Inflammatory macrophage (primary cell): Measurements from ENCODE around the gene TMEM59.
"Not testable (repeated sequence)": the region's sequence is repeated elsewhere in the genome, so short reads cannot be mapped to it uniquely, and the experiment has no call there.

Experiments
- DNase-seq, 2 donors: peaks; one replicate each; pipeline ENCODE4 v3.0.0-alpha.2; 2020 to 2022

The TMEM59 gene

DNA sequence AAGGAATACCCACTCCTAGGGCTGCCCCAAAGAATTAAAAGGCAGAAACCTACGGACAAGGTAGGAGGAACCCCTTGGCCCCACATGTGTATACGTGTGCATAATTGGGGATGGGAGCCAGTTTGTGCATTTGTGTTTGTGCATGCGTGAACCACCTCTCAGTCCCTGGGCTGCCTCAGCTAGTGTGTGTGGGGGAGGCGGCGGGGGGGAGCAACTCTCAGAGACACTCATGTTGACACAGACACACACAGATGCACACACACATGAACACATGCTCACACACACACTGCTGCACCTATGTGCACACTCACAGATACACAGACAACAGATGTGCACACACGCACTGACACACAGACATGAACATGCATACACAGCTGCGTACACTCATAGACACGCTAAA lies 40.1 kb downstream of the TMEM59 start:
- DNase-seq, result no peak

DNA sequence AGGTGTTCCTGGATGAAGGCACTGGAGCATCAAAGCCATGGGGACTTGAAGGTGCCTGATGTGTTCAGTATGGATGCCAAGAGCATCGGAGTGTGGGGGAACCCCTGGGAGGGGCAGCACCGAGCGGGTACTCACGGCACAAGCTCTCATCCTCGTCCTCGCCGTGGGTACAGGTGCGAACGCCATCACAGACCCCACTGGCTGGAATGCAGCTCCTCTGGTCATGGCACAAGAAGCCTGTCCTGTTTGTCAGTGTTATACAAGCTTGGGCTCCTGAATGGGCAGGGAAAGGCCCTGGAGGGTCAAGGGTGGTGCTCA lies 41.0 kb downstream of the TMEM59 start:
- DNase-seq, result no peak

DNA sequence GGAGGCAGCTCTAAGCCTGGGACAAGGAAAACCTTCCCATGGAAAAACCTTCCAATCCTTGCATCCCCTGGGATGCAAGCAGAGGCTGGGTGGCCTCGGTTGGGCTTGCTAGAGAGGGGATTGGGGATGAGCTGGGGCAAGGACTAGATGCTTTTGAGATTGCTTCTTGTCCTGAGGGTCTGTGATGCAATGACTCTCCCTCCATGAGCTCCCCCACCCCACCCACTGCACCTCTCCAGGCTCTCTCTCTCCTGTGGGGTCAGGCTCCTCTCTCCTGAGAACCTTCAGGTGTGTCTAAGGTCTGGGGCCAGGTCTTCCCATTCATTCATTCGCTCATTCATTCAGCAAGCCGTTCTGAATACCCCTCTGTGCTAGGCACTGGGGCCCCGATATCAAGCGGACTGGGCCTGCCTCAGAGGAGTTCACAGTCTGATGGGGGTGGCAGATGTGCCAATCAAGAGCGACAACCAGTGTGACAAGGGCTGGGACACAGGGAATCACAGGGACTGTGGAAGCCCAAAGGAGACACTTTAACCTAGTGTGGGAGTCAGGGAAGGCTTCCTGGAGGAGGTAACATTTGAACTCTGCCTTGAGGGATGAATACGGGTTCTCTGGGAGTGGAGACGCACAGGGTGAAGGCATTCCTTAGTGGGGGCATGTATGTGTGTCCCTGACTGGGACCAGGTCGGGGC lies 41.5 kb downstream of the TMEM59 start:
- no peak for DNase-seq

DNA sequence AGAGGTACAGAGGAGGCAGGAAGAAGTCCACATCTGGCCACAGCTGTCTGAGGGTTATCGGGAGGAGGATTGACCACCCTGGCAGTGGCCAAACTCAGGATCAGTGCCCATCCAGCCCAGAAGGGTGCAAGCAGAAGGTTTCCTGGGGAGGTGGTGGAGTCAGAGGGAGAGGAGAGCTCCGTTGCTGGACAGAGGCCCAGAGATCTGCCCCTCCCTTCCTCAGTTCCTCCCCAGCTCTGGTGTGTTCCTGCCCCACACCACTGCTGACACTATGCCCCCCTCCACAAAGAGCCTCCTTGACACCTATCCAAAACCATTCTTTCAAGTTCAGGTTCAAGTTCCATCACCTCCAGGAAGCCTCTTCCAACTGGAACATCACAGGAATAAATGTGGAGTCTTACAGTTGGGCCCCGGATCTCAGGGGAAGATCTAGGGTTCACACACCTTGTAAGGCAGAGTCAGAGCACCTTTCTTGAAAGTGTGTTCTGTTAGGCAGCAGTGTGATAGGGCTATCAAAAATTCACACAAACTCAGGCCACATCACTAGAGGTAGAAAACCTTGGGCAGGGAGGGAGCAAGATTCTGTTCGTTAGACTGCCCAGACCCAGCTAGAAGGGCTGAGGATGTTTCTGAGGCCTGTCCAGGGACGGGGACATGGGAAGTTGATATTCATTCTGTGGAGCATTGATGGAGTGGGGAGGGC lies 42.4 kb downstream of the TMEM59 start:
- no peak for DNase-seq

DNA sequence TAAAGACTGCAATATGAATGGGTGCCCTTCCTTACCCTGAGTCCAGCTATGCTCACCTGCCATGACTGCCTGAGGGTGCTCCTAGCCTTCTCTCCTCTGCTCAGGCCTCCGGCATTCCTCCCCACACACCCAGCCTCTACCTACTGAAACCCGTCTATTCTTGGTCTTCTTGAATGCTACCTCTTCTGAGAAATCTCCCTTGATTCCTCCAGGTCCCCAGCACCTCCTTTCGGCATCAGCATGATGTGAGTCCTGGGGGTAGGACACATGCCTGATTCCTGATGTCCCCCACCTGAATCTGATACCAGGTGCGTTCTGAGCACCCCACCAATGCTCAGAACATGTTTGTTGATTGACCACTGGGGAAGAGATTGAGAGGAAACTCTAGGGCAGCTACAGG lies 43.6 kb downstream of the TMEM59 start:
- no peak for DNase-seq

DNA sequence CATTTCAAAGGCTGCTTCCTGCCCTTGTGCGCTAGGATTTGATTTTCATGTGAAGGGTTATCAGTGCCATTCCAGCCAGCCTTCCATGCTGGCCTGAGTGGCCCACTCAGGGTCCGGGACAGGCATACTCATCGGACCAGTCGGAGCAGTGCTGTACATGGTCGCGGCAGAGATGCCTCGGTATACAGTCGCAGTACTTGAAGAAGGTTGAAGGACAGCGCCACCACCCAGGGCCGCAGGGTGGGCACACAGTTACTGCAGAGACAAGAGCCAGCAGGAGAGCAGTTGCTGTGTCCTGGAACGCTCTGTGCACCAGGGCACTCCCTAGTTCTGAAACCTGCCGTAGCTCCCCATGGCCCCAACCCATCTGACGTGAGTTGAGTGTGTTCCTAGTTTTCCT lies 44.1 kb downstream of the TMEM59 start:
- no peak for DNase-seq

DNA sequence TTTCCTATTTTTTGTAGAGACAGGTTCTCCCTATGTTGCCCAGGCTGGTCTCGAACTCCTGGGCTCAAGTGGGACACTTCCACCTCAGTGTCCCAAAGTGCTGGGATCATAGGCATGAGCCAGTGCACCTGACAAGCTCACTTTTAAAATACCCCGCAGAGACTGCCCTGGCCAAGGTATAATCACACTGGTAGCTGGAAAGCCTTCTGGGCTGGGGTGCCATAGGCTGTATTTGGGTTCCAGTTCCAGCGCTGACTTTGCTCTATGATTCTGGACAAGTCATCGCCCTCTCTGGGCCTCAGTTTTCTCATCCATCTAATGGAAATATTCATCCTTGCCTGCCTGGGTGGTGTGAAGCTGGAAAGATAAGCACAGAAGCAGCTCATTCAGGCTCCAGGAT lies 45.4 kb downstream of the TMEM59 start:
- DNase-seq, result no peak

DNA sequence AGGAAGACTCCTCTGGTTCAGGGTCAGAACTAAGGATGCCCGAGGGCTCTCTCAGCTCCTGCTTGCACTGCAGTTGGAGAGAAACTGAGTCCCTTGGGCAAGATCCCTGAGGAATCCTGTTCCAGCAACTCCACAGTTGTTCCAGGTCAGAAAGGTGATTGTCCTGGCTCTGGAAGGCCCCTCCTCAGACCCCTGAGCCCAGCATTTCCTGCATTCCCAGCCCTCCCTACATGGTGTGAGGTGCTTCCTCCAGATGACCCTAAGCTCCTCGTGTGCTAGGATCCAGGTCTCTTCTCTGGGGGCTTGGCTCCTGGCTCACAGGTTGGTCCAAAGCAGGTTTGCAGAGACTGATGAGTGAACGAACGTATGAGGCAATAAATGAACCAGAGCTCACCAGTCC lies 46.5 kb downstream of the TMEM59 start:
- no peak for DNase-seq

DNA sequence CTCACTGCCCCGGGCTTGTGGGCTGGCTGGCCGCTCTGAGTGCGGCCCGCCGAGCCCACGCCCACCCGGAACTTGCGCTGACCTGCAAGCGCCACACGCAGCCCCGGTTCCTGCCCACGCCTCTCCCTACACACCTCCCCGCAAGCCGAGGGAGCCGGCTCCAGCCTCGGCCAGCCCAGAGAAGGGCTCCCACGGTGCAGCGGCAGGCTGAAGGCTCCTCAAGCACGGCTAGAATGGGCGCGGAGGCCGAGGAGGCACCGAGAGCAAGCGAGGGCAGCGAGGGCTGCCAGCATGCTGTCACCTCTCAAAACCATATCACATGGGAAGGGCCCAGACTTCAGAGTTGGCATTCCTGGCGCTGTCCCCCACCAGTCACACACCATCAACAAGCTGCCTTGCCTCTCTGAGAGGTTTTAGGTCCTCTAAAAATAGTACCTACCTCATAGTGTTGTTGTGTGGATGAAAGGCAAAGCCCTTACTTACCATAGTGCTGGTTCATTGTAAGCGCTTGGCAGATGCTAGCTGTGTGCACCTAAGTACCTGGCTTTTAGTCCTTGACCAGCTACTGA lies 48.4 kb downstream of the TMEM59 start:
- DNase-seq, result no peak

DNA sequence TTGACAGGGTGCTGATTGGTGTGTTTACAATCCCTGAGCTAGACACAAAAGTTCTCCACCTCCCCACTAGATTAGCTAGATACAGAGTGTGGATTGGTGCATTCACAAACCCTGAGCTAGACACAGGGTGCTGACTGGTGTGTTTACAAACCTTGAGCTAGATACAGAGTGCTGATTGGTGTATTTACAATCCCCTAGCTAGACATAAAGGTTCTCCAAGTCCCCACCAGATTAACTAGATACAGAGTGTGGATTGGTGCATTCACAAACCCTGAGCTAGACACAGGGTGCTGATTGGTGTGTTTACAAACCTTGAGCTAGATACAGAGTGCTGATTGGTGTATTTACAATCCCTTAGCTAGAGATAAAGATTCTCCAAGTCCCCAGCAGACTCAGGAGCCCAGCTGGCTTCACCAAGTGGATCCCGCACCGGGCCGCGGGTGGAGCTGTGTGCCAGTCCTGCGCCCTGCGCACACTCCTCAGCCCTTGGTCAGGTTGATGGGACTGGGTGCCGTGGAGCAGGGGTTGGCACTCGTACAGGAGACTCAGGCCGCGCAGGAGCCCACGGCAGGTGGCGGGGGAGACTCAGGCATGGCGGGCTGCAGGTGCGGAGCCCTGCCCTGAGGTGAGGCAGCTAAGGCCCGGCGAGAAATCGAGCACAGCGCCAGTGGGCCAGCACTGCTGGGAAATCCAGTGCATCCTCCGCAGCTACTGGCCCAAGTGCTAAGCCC lies 49.1 kb downstream of the TMEM59 start:
- DNase-seq, result not testable (repeated sequence)

DNA sequence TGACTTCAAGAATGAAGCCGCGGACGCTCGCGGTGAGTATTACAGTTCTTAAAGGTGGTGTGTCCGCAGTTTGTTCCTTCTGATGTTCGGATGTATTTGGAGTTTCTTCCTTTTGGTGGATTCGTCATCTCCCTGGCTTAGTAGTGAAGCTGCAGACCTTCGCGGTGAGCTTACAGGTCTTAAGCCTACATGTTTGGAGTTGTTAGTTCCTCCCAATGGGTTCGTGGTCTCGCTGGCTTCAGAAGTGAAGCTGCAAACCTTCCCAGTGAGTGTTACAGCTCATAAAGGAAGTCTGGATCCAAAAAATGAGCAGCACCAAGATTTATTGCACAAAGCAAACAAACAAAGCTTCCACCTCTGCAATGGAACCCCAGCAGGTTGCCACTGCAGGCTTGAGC lies 49.8 kb downstream of the TMEM59 start:
- no peak for DNase-seq

DNA sequence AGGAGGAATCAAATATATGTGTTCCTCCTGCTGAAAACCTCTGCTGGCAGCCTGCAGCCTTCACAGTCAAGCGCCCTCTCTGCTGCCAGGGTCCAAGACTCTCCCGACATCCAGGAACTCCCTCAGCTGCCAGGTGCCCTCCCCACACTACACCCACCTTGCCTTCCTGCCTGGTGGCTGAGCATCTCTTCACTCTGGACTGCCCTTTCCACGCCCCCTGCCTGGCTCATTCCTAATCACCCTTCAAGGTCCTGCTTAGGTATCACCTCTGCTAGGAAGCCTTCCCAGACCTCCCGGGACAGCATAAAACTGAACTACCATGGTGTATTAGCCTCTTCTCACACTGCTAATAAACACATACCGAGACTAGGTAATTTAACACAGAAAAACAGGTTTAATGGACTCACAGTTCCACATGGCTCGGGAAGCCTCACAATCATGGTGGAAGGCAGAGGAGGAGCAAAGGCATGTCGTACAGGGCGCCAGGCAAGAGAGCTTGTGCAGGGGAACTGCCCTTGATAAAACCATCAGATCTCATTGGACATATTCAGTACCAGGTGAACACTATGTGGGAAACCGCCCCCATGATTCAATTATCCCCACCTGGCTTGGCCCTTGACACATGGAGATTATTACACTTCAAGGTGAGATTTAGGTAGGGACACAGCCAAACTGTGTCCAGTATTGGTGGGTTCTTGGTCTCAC lies 50.3 kb downstream of the TMEM59 start:
- DNase-seq, result no peak

DNA sequence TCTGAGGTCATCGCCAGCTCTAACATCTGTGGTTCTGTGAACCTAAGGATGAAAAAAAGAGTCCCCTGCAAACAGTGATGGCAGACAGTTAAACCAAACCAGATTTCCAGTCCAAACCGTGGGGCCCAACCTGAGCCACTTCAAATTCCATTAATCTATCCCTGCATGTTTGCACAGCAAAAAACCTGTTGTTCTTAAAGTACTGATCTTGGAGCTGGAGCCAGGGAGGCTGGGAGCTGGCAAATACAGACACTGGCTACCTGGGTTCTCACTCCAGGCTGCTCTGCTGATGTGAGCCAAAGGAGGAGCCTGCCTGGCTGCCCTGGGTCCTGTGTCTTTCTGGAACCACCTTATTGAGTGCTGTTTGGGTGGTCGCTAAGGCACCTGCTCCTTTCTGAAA lies 51.4 kb downstream of the TMEM59 start:
- DNase-seq, result no peak

DNA sequence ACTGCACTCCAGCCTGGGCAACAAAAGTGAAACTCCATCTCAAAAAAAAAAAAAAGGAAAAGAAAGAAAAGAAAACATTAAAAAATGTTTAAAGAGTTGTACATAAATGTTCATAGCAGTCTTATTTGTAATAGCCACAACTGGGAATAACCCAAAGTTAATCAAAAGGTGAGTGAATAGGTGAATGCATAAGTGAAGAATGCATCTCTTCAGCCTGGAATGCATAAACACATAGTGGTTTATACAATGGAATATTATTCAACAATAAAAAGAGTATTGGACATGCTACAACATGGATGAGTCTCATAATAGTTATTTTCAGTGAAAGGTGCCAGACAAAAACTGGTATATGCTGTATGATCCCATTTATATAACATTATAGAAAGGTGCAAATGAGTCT lies 53.1 kb downstream of the TMEM59 start:
- DNase-seq, result no peak

DNA sequence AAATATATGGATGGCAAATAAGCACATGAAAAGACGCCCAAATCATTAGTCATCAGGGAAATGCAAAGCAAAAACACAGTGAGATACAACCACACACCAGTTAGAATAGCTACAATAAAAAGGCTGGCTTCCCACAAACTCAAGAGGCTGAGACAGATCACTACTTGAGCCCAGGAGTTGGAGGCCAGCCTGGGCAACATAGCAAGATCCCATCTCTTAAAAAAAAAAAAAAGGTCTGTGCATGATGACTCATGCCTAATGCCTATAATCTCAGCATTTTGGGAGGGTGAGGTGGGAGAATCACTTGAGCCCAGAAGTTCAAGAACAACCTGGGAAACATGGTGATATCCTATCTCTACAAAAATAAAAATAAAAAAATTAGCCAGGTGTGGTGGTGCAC lies 54.8 kb downstream of the TMEM59 start:
- DNase-seq, result no peak

DNA sequence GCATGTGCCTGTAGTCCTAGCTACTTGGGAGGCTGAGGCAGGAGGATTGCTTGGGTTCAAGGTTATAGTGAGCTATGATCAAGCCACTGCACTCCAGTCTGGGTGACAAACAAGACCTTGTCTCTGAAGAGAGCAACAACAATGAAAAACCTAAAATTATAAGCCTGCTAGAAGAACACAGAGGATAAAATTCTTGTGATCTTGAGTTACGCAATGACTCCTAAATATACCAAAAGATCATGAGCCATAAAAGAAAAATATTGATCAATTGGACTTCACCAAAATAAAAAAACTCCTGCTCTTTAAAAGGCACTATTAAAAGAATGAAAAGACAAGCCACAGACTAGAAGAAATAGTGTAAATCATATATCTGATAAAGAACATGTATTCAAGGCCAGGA lies 57.3 kb downstream of the TMEM59 start:
- no peak for DNase-seq

DNA sequence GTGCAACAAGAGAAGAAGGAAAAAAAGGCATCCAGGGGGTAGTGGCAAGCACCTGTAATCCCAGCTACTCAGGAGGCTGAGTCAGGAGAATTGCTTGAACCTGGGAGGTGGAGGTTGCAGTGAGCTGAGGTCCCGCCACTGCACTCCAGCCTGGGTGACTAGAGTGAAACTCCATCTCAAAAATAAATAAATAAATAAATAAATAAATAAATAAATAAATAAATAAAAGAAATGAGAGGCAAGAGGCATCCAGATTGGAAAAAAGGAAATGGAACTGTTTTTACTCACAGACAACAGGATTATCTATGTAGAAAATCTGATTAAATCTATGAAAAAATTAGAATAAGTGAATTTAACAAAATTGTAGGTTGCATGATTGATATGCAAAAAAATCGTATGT lies 58.5 kb downstream of the TMEM59 start:
- DNase-seq, result not testable (repeated sequence)

DNA sequence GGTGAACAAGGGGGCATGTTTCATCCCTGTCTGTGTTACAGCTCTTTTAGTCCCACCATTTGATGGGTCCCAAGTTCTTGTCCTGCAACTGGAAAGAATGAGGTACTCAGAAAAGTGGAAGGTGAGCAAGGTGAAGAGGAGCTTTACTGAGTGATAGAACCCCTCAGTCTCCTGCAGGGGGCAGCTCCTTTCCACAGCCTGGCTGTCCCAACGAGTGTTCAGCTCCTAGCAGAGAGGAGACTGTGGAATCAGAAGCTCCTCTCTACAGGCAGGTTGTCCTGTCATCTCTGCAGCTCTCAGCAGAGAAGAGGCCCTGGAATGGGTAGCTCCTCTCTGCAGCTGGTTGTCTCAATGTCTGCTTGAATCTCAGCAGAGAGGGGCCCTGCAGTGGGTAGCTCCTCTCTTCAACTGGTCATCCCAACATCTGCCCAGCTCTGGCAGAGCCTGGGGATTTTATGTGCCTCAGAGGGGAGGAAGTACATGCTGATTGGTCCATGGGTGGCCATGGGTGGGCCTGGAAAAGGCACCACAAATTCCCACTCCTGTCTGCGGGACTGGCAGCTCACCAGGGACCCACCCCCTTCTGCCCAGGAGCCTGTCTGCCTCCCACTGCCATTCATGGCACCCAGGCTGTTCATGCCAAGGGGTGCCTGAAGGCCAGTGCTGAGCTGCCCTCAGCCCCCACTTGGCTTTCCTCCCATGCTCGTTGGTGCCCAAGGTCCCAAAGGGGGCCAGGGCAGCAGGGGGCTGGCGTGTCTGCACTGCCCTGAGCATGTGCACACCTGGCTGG lies 60.7 kb downstream of the TMEM59 start:
- no peak for DNase-seq

DNA sequence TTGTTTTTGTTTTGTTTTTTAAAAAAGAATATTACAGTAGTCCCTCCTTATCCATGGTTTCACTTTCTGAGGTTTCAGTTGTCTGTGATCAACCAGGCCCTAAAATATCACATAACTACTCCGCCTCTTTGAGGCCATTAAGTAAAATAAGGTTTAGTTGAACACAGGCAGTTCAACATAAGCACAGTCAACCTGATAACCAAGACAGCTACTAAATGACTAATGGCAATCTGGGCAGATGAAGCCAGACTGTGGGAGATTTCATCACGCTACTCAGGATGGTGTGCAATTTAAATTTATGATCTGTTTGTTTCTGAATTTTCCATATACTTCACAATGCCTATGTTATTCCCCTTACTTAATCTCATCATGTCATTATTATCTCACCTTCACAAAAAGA lies 65.1 kb downstream of the TMEM59 start:
- no peak for DNase-seq

DNA sequence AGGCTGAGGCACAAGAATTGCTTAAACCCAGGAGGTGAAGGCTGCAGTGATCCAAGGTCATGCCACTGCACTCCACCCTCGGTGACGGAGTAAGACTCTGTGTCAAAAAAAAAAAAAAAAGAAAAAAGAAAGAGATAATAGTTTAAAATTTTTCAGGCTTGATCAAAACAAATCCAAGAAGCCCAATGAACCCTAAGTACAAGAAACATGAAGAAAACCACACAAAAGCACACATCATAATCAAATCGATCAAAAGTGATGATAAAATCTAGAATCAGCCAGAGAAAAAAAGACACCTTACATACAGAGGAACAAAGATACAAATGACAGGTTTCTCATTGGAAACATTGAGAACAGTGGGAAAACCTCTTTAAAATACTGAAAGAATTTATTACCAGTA lies 66.5 kb downstream of the TMEM59 start:
- DNase-seq, result no peak

DNA sequence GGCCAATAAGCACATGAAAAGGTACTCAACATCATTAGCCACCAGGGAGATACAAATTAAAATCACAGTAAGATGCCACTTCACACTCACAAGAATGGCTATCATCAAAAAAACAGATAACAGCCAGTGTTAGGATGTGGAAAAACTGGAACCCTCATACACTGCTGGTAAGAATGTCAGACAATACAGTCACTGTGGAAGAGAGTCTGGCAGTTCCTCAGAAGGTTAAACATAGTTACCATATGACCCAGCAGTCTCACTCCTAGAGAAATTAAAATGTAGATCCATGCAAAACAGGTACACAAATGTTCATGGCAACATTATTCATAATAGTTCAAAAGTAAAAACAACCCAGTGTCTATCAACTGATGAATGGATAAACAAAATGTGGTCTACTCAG lies 68.3 kb downstream of the TMEM59 start:
- no peak for DNase-seq

DNA sequence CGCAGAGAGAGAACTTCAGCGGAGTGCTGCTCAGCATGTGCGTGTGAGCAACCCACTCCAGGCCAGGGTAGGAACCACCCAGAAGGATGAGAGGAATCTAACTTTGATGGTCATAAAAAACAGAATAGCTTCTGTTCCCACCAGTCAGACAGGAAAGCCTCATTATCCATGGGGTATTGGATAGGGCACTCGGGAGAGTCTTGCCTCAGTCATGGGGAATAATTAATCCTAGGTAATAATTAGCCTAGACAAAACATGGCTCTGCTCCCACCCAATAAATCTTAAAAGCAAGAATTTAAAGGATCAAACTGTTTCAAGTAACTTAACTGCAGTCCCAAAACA lies 70.3 kb downstream of the TMEM59 start:
- no peak for DNase-seq
